Limb (tissue), 2 donors: ENCODE measurements around the gene SOX6.
"Not testable (repeated sequence)": the region's sequence is repeated elsewhere in the genome, so short reads cannot be mapped to it uniquely, and the experiment has no call there.

Source experiments
- DNase-seq, 2 donors: peaks; one replicate each; pipeline ENCODE4 v3.0.0-alpha.2; 2016; ENCODE audit errors: extremely low spot score in 2 of 2

SOX6 gene

DNA sequence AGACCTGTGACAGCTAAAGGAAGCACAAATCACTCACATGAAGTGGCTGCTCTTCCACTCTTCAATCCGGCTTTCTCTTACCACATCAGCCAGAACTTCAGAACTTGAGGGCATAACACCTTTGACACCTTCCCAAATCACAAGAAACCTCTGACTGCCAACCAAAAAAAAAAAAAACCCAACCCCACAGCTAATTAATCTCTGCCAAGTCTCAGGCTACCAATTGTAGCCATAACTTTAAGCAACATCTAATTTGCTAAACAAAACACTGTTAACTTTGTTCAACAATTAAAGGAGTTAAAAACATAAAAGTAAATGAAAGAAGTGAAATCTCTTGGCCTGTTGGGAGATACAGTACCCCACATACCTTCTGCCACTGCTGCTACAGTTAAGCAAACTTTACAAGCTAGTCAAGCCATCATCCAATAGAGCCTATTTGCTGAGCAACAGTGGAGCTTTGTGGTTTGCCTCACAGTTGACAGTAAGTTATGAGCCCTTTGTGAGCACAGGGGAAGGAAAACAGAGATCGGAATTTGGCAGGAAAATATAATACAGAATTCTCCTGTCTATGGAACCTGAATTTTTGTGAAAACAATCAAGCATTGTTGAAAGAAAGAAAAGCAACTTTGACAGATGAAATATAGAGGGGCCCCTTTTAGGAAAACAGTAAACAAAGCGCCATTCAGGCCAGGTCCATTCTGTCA, at the start of gene SOX6:
SOX6 (minus strand) TSS at position 490 of the 704 bp plus-strand sequence. CDS start 15,298 bp downstream, outside the sequence.
- DNase-seq, result peak; percentile 29 to 64

DNA sequence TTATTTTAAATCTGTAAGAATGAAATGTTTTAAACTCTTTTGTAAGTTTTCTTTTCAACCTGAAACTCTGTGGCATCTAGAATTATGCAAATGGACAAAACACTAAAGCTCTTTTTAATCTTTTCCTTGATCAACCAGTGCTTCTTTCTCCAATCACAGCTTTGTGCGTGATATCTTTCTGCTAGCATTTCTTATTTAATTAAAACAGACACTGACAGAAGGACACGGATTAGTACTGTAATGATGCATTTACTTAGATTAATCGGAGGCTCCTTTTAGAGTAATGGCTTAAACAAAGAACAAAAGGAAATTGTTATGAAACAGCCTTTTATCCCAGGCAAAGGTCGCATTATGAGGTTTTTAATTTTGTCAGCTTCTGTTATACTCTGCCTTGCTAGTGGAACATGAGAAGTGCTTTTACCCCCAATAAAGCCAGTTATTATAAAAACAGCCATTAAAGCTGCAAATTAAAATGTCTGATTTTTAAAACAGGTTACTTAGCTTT, 48.5 kb upstream of the SOX6 start:
- no peak for DNase-seq

DNA sequence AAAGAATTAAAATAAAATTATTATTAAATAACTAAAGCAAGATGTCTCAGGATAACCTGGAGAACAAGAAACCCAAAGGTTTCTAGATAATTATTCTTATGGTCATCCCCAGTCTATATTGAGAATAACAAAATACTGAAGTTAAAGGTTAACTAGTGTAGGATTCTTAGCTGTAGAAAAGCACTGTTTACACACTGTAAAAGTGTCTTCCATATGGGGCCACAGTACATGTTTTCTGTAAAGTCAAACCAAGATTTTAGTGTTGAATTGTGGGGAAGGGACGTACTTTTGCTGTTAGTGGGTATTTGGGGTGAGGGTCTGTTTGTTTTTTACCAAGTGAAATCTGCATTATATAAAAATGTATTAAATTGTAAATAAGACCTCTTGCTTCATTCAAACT, 47.5 kb upstream of the SOX6 start:
- DNase-seq, result no peak

DNA sequence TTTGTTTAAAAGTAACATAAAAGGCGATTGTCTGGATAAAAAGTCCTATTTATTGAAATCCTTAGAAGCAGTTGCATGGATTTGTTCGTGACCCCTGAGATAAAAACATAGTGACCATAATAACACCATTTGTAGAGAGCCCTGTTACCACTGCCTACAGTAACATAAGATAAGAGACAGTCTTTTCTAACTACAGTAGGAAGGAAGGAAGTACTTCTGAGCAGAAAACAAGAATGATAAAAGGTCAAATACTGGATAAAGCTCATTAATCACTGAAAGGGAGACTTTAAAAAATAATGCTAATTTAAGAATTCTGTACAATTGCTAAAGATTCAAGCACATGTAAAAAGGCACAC, 47.1 kb upstream of the SOX6 start:
- no peak for DNase-seq

DNA sequence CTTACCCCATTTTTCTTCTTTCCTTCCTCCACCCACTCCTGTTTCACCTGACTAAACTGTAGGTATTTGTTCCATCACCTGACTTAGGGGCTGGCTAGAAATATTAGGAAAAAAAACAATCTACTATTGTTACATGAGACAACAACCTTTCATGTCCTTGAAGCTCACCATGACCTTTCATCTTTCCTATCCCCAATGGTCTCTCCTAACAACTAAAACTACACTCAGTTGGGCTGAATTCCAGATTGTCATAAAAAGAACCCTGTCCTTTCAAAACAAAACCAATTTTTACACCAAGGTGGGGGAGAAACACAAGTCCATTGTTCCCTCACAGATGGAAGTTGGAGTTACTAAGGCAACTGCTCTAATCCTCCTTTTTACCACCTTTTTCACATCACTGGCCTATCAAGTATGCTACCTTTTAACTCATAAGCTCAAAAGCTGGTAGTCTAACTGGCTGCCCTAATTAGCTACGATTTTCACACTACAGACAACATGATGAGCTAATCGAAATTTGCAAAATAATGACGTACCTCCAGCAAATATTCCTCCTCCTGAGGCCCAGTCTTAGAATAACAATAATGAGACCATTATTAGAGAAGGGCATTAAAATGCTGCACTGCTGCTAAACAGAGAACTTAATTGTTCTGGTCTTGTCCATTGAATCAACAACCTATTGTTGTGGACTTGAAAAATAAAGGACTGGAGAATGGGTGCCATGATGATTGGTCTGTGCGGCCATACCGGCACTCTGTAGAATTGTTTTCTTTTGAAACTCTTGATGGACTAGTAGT, 46.5 kb upstream of the SOX6 start:
- no peak for DNase-seq

DNA sequence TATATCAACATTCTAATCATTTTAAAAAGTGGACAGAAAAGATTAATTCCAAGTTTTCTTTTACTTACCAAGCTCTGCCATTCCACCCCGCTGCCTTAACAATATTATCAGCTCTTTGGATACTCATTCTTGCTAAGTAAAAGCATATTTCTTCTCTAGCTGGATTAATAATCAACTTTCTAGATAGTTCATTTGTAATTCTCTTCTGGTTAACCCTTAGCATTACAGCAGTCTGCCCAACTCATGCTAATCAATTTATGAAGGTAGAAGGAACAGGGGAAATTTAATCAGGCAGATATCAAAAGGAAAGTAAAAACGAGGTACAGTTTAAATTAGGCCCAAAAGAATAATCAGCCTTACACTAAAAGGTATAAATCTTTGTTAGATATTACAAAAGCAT, 41.0 kb upstream of the SOX6 start:
- no peak for DNase-seq

DNA sequence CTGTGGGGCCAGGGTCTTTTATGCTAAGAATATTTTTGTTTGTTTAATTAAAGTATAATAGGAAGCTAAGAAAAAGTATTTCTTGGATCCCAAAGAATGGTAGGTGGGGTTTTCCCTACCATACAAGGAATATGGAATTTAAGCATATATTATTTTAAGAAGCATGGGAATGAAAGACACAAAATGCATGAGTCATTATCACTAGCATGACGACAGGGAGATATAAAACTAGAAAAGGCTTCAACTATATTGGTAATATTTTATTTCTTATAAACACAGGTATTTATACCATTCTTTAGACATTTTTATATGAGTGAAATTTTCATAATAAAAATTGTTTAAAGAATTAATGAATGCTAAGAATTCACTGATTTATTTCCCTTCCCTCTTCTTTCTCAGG, 39.3 kb upstream of the SOX6 start:
- DNase-seq, result no peak

DNA sequence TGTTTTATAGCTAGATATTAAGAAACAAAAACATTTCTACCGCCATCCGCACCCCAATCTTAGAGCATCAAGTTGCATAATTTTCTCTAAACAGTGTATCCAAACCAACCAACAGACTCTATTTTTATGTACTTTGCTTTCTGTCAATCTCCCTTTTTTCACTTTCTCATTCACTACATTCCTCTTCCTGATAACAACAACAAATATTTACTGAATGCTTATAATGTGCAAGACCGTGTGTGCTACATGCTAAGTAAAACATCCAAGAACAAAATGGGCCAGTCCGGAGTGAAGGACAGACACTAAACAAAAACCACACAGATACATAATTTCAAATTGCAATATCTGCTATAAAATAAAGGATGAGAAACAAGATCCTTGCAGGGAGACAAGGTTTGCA, 38.6 kb upstream of the SOX6 start:
- no peak for DNase-seq

DNA sequence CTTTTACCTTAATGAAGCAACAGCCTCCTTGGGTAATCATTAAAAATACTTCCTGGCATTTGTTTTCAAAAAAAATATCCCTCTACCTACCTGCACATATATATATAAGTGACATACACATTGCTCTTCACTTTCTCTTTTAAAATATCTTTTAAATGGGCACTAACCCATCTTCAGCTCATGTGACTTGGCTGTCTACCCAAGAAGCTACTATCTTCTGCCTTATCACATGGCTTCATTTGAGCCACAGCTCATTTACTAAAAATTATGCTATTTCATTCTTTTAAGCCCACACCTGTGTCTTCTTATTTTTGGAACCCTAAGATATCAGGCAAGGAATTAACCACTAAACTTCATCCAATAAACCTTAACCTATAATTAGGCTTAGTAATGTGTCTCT, 37.0 kb upstream of the SOX6 start:
- DNase-seq, result no peak

DNA sequence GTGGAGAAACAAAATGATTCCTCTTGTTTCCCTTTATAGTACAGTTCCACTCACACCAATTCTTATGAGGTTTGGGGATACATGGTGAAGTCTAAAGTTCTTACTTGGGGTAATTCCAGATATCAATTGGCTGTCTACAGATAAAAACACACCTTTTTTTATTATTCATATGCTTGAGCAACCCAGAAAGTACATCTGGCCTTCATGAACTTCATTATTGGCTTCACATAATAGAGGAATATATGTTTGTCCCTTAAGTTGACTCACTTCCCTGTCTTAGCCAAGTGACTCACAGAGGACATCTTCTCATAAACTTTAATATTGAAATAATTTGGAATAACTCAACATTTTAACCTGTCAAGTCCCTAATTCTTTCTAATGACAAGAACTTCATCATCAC, 36.3 kb upstream of the SOX6 start:
- DNase-seq, result no peak

DNA sequence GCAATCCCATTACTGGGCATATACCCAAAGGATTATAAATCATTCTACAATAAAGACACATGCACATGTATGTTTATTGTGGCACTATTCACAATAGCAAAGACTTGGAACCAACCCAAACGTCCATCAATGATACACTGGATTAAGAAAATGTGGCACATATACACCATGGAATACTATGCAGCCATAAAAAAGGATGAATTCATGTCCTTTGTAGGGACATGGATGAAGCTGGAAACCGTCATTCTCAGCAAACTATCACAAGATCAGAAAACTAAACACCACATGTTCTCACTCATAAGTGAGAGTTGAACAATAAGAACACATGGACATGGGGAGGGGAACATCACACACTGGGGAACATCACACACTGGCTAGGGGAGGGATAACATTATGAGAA, 34.5 kb upstream of the SOX6 start:
- not testable (repeated sequence) for DNase-seq

DNA sequence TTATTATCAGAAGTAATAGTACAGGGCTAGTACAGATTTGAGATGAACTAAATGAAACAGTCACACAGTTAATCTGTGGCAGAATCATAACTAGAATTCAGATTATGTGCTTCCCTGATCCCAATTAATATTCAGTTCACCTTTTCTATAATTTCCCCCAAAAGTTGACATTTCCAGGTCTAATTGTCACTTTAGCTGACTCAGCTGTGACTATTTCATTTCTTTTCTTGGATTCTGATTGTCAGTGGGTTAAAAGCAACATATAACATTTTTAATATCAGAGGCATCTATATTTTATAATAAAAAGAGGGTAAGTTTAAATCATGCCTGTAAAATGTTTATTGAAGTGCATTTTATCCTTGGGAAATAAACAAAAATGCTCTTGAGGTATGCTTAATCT, 28.8 kb upstream of the SOX6 start:
- DNase-seq, result no peak

DNA sequence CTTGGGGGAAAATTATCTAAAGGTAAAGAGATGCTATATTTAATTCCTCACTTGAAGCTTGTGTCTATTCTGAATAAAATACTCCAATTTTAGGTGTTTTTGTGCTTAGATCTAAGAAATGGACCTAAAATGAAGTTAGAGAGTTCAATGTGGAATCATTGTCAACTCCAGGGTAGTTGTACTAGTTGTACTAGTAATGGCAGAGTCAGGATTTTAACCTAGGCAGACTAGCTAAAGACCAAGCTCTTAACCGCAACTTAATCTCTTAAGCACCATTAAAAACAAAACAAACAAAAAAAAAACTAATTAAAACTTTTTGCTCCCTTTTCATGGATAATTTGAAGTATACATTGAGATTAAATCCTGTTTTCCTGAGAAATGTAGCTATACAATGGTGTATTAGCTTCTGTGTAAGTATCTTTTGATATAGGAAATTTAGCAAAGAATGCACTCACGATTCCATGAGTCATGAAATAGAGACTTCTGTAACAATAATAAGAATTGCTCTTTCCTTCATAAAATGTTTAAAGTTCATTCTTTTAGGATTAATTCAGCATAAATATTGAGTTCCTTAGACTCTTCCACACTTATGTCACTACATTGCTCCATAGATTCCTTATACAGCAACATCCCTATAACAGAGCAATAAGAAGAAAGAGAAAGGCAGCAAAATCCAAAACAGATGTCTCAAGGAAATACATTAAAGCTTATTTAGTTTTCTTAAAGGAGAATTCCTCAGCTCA, 26.5 kb upstream of the SOX6 start:
- DNase-seq, result no peak

DNA sequence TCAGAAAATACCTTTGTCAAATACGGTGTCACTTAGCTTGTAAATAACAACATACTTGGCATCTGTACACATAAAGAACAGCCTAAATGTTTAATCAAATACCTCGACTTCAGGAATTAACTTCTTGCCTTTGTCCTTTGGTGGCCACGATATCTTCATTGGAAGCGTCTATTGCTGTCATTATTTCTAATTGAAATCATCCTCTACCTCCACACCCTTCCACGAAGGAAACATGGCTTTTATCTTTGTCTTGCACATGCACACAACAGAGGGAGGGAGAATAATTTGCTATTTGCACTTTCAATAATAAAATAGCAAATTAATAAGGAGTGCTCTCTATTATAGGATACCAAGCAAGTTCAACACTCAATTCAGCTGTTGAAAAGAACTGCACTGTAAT, 25.8 kb upstream of the SOX6 start:
- no peak for DNase-seq

DNA sequence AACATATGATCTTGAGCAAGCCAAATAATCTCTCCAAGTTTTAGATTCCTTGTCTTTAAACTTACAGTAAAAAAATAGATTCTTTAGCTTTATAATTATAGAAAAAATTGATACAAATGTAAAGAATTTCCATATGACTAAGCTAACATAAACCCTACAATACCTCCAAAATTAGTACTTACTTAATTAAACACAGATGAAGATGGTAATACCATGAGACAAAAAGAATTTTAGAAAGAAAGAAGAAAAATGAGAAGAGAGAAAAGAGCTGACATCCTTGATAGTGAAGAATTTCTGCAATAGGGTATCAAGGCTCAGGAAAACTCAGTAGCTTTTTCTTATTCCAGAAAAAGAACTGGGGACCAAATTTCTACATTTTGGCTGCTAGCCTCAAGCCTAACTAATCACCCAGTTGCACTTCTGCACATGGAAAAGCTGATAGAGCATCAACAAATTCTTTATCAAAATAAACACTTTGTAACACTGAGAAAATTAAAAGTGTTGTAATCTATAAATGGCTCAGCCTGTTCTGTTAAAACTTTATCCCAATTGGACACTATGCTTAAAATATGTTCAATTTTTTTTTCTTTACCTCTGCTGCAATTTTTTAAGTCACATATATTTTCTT, 24.7 kb upstream of the SOX6 start:
- no peak for DNase-seq

DNA sequence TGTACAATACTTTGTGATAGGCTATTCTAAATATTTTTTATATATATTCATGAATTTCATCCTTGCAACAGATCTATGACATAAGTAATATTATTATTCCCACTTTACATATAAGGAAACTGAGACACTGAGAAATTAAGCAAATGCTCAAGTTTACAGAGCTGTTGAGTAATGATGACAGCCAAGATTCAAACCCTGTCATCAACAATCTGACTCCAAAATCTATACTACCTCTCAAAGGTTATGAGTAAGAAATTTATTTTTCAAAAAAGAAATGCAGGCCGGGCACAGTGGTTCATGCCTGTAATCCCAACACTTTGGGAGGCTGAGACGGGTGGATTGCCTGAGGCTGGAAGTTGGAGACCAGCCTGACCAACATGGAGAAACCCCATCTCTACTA, 22.6 kb upstream of the SOX6 start:
- no peak for DNase-seq

DNA sequence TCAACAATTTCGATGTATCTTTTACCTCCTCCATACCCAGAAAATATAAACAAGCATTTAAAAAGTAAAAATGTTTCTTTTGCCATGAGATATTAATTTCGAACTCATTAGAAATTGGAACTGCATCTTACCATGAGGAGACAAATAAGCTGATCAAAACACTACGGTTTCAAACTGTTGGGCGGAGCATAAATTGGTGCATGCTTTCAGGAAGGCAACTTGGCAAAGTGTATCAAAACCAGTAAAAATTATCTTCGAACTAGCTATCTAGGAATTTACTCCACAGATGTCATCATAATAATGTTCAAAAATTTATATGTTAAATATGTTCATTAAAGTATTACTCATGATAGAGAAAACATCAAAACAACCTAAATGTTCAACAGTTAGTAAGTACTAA, 21.4 kb upstream of the SOX6 start:
- DNase-seq, result no peak

DNA sequence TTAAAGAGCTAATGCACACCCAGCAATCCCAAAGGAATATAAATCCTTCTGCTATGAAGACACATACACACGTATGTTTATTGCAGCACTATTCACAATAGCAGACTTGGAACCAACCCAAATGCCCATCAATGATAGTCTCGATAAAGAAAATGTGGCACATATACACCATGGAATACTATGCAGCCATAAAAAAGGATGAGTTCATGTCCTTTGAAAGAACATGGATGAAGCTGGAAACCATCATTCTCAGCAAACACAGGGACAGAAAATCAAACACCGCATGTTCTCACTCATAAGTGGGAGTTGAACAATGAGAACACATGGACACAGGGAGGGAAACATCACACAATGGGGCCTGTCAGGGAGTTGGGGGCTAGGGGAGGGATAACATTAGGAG, 19.3 kb upstream of the SOX6 start:
- not testable (repeated sequence) for DNase-seq

DNA sequence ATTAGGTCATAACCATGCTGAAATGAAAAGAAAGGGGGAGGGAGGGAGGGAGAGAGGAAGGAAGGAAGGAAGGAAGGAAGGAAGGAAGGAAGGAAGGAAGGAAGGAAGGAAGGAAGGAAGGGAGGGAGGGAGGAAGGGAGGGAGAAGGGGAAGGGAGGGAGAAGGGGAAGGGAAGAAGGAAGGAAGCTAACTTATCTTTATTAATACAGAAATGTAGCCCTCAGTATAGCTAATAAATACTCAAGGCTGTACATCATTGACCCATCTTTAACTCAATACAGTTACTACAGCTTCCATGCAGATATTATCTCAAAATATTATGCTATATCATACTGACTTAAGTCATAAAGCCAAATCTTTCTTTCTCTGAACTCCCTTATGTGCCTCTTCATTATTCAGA, 17.4 kb upstream of the SOX6 start:
- DNase-seq, result no peak

DNA sequence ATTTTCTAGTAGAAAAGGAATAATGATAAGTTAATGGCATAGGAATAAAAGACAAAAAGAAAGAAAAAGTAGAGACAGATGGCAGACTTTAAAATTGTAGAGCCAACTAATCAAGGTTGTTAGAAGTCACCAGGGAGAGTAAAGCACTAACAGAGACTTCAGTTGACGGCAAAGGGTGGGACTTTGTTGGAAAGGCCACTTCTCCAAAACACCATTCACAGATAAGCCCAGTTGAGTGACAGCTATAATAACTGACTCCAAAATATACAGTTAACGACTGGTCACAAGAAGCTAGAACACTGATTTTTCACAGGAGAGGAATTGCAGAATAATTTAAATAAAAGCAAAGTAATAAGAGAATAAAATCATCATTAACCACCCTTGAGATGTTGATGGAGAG, 16.0 kb upstream of the SOX6 start:
- DNase-seq, result no peak

DNA sequence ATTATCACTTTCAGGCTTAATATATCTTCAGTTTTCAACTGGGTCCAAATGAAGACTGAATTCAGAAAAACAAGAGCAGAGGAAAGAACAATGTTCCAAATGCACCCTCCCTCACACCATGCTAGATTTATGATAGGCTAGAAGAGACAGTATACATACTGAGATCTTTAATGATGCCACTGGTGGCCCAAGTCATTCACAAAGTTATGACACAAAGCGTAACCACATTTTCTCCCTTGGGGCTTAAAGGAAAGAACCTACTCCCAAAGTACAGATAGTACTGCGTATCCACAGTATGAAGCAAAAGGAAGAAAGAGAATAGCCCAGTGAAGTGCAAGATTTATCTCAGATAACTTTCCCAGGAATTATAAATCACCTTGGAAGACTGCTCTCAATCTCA, 10.9 kb upstream of the SOX6 start:
- no peak for DNase-seq
